Trophoblast cell (in vitro differentiated cells and primary cell): ENCODE results near the gene CNKSR3.

ENCODE experiments used
- DNase-seq, 2 donors: peaks; one replicate each; pipeline ENCODE4 v3.0.0-alpha.2; 2016
- H2AFZ ChIP-seq: 2 replicates; pipeline ENCODE4 v1.6.1; 2013; ENCODE audit warnings: low read length, moderate library complexity, mild to moderate bottlenecking; ENCODE audit not compliant: insufficient read depth, poor library complexity
- H2AK5ac ChIP-seq: 2 replicates; pipeline ENCODE4 v1.6.1; 2013; ENCODE audit warnings: mild to moderate bottlenecking, low read length
- H2BK120ac ChIP-seq: 2 replicates; pipeline ENCODE4 v1.6.1; 2013; ENCODE audit warnings: low read length, mild to moderate bottlenecking, moderate library complexity; ENCODE audit not compliant: insufficient read depth, poor library complexity
- H2BK12ac ChIP-seq: 2 replicates; pipeline ENCODE4 v1.6.1; 2013; ENCODE audit warnings: mild to moderate bottlenecking, low read length, moderate library complexity
- H2BK5ac ChIP-seq: 2 replicates; pipeline ENCODE4 v1.6.1; 2013; ENCODE audit warnings: low read length, low read depth, moderate library complexity, mild to moderate bottlenecking; ENCODE audit not compliant: poor library complexity
- H3K14ac ChIP-seq: 2 replicates; pipeline ENCODE4 v1.6.1; 2013; ENCODE audit warnings: mild to moderate bottlenecking, low read length
- H3K18ac ChIP-seq: 2 replicates; pipeline ENCODE4 v1.6.1; 2013; ENCODE audit warnings: mild to moderate bottlenecking, low read length
- H3K23ac ChIP-seq: 2 replicates; pipeline ENCODE4 v1.6.1; 2013; ENCODE audit warnings: low read length
- H3K27ac ChIP-seq: 2 replicates; pipeline ENCODE4 v1.5.1; 2013; ENCODE audit warnings: low read depth, mild to moderate bottlenecking, inconsistent platforms, low read length, moderate library complexity
- H3K27me3 ChIP-seq: 2 replicates; pipeline ENCODE4 v1.6.1; 2013; ENCODE audit warnings: inconsistent platforms, mild to moderate bottlenecking, low read length, moderate library complexity; ENCODE audit not compliant: insufficient read depth
- H3K36me3 ChIP-seq, 2 experiments: 1 replicate in 1 of 2; 2 replicates in 1 of 2; pipeline ENCODE4 v1.6.1; 2013; ENCODE audit warnings: low read length in 2 of 2, mild to moderate bottlenecking in 2 of 2, moderate library complexity in 1 of 2; ENCODE audit not compliant: insufficient read depth in 2 of 2, control insufficient read depth in 1 of 2
- H3K4ac ChIP-seq: 2 replicates; pipeline ENCODE4 v1.6.1; 2013; ENCODE audit warnings: low read depth, mild to moderate bottlenecking, low read length, moderate library complexity
- H3K4me1 ChIP-seq, 2 experiments: 1 replicate in 1 of 2; 2 replicates in 1 of 2; pipeline ENCODE4 v1.6.1; 2013; ENCODE audit warnings: low read length in 2 of 2, mild to moderate bottlenecking in 2 of 2, moderate library complexity in 1 of 2; ENCODE audit not compliant: insufficient read depth in 2 of 2, control insufficient read depth in 1 of 2
- H3K4me2 ChIP-seq: 2 replicates; pipeline ENCODE4 v1.6.1; 2013; ENCODE audit warnings: inconsistent platforms, mild to moderate bottlenecking, low read length, moderate library complexity
- H3K4me3 ChIP-seq: 2 replicates; pipeline ENCODE4 v1.5.1; 2013; ENCODE audit warnings: mild to moderate bottlenecking, low read depth, low read length, inconsistent platforms
- H3K79me1 ChIP-seq: one replicate; pipeline ENCODE4 v1.6.1; 2013; ENCODE audit warnings: low read length
- H3K79me2 ChIP-seq: 2 replicates; pipeline ENCODE4 v1.6.1; 2013; ENCODE audit warnings: low read length, mild to moderate bottlenecking; ENCODE audit not compliant: control insufficient read depth, insufficient read depth, poor library complexity
- H3K9ac ChIP-seq: 2 replicates; pipeline ENCODE4 v1.6.1; 2013; ENCODE audit warnings: mild to moderate bottlenecking, low read length
- H3K9me3 ChIP-seq: 2 replicates; pipeline ENCODE4 v1.6.1; 2013; ENCODE audit warnings: low read depth, mild to moderate bottlenecking, control low read depth, inconsistent platforms, low read length; ENCODE audit not compliant: insufficient read depth
- H4K12ac ChIP-seq: 2 replicates; pipeline ENCODE4 v1.6.1; 2013; ENCODE audit warnings: low read depth, mild to moderate bottlenecking, low read length, moderate library complexity
- H4K8ac ChIP-seq: 2 replicates; pipeline ENCODE4 v1.6.1; 2013; ENCODE audit warnings: low read depth, mild to moderate bottlenecking, low read length, moderate library complexity
- H4K91ac ChIP-seq: one replicate; pipeline ENCODE4 v1.6.1; 2013; ENCODE audit warnings: low read depth, mild to moderate bottlenecking, low read length, moderate library complexity
- WGBS: extraction: QIAGEN DNeasy Blood & Tissue Kit; methylation state at CpG from one replicate; pipeline ENCODE4 v1.1.7; 2013; ENCODE audit warnings: missing lambda C conversion rate; ENCODE audit not compliant: insufficient read length, insufficient coverage; ENCODE audit errors: extremely low coverage; 5-methylcytosine and 5-hydroxymethylcytosine counted together

CNKSR3 gene

GRCh38 chr6:154554491-154554890 lies 44.0 kb upstream of the CNKSR3 start:
- Histone ChIP-seq H3K27ac (no peak overlapping the region), H3K79me1 (no peaks in the 10 kb centered on the region), H3K79me2 (no peaks in the 10 kb centered on the region), H3K27me3 (no peaks in the 10 kb centered on the region), H3K14ac (no peak overlapping the region), H3K4me2 (no peak overlapping the region), H3K18ac (no peak overlapping the region), H4K8ac (no peak overlapping the region), H2BK12ac (no peak overlapping the region), H4K91ac (no peak overlapping the region), H3K4me1 (peaks cover 0 to 4% of the 10 kb centered on the region in 2 experiments), H2AFZ (no peak overlapping the region), H3K4ac (no peak overlapping the region), H3K9ac (no peak overlapping the region), H2AK5ac (no peak overlapping the region), H2BK5ac (no peak overlapping the region), H3K36me3 (no peaks in the 10 kb centered on the region), H2BK120ac (no peak overlapping the region), H3K9me3 (no peaks in the 10 kb centered on the region), H4K12ac (no peak overlapping the region), H3K23ac (no peak overlapping the region), H3K4me3 (no peak overlapping the region)
- no CpG with 5 or more reads among the region's 6 CpGs for WGBS
- no peak for DNase-seq

GRCh38 chr6:154550779-154551178 lies 40.3 kb upstream of the CNKSR3 start:
- no peak overlapping the region for H3K4me2 ChIP-seq
- DNase-seq: no peak
- H4K12ac ChIP-seq: no peak overlapping the region
- H2AK5ac ChIP-seq: no peak overlapping the region
- H3K79me1 ChIP-seq: no peaks in the 10 kb centered on the region
- H2AFZ ChIP-seq: no peak overlapping the region
- no peak overlapping the region for H2BK120ac ChIP-seq
- no peaks in the 10 kb centered on the region for H3K36me3 ChIP-seq
- H3K4ac ChIP-seq: no peak overlapping the region
- no peak overlapping the region for H3K14ac ChIP-seq
- no peak overlapping the region for H3K27ac ChIP-seq
- H3K9me3 ChIP-seq: no peaks in the 10 kb centered on the region
- H3K23ac ChIP-seq: no peak overlapping the region
- H4K91ac ChIP-seq: no peak overlapping the region
- no peak overlapping the region for H4K8ac ChIP-seq
- H3K4me1 ChIP-seq: peaks cover 0 to 4% of the 10 kb centered on the region in 2 experiments
- no peak overlapping the region for H3K18ac ChIP-seq
- no peak overlapping the region for H2BK5ac ChIP-seq
- H3K9ac ChIP-seq: no peak overlapping the region
- no peak overlapping the region for H2BK12ac ChIP-seq
- no peaks in the 10 kb centered on the region for H3K79me2 ChIP-seq
- H3K27me3 ChIP-seq: no peaks in the 10 kb centered on the region
- H3K4me3 ChIP-seq: no peak overlapping the region

- DNase-seq: peak in 1 of 2 donors; percentile 39
- Histone ChIP-seq H3K9ac (no peak overlapping the region), H3K23ac (no peak overlapping the region), H4K8ac (no peak overlapping the region), H3K27me3 (no peaks in the 10 kb centered on the region), H2BK12ac (no peak overlapping the region), H3K9me3 (no peaks in the 10 kb centered on the region), H3K79me2 (no peaks in the 10 kb centered on the region), H3K27ac (no peak overlapping the region), H3K36me3 (no peaks in the 10 kb centered on the region), H3K79me1 (no peaks in the 10 kb centered on the region), H2BK5ac (no peak overlapping the region), H3K4me1 (no peaks in the 10 kb centered on the region), H2AK5ac (no peak overlapping the region), H3K4me2 (no peak overlapping the region), H4K12ac (no peak overlapping the region), H2AFZ (no peak overlapping the region), H3K4me3 (no peak overlapping the region), H3K18ac (no peak overlapping the region), H2BK120ac (no peak overlapping the region), H3K14ac (no peak overlapping the region), H3K4ac (no peak overlapping the region), H4K91ac (no peak overlapping the region)
- no CpG with 5 or more reads among the region's 6 CpGs for WGBS
Measured at GRCh38 chr6:154549179-154549578, 38.7 kb upstream of the CNKSR3 start.

- no peaks in the 10 kb centered on the region for H3K4me1 ChIP-seq
- no peak overlapping the region for H3K4me2 ChIP-seq
- H2BK5ac ChIP-seq: no peak overlapping the region
Measured at GRCh38 chr6:154548130-154548830, 37.8 kb upstream of the CNKSR3 start.

More at GRCh38 chr6:154548130-154548830, 37.8 kb upstream of the CNKSR3 start:
- H4K8ac ChIP-seq: no peak overlapping the region
- no peak overlapping the region for H3K9ac ChIP-seq
- H3K27ac ChIP-seq: no peak overlapping the region
- H3K36me3 ChIP-seq: no peaks in the 10 kb centered on the region
- no peak overlapping the region for H3K23ac ChIP-seq
- H3K18ac ChIP-seq: no peak overlapping the region
- H3K79me1 ChIP-seq: no peaks in the 10 kb centered on the region
- no peak overlapping the region for H2AK5ac ChIP-seq
- H3K4ac ChIP-seq: no peak overlapping the region
- H2BK120ac ChIP-seq: no peak overlapping the region
- DNase-seq: no peak
- H3K27me3 ChIP-seq: no peaks in the 10 kb centered on the region
- H3K79me2 ChIP-seq: no peaks in the 10 kb centered on the region
- no peak overlapping the region for H4K12ac ChIP-seq
- H3K14ac ChIP-seq: no peak overlapping the region
- H2BK12ac ChIP-seq: no peak overlapping the region
- no peaks in the 10 kb centered on the region for H3K9me3 ChIP-seq
- H3K4me3 ChIP-seq: no peak overlapping the region
- WGBS: no CpG with 5 or more reads among the region's 8 CpGs
- no peak overlapping the region for H4K91ac ChIP-seq
- no peak overlapping the region for H2AFZ ChIP-seq
